ENCODE results near the gene SKI. TPM values are rescaled to one million over a fixed set of nuclear protein-coding genes. Genes with fewer than 3 reads are reported as not detected.
A peak's percentile ranks its signal among the peaks of the same experiment; 100 is the strongest.

Gene SKI
- total RNA-seq, 1 donor from 2014 or later, result 55.7 TPM

GRCh38 chr1:2213576-2214505 lies 14.3 kb upstream of the SKI start:
- Mint-ChIP-seq H3K4me1 (ENCODE audit: unreplicated experiment) (peaks cover 5% of the 10 kb centered on the region), H3K4me3 (no peak overlapping the region), H3K27ac (no peak overlapping the region), H3K36me3 (no peaks in the 10 kb centered on the region), H3K9me3 (no peaks in the 10 kb centered on the region), H3K27me3 (no peaks in the 10 kb centered on the region)
- DNase-seq (ENCODE audit: extremely low spot score, unreplicated experiment), result no peak
- TF ChIP-seq CTCF (conservative IDR thresholded peaks at IDR 0.05), result no peak

DNA sequence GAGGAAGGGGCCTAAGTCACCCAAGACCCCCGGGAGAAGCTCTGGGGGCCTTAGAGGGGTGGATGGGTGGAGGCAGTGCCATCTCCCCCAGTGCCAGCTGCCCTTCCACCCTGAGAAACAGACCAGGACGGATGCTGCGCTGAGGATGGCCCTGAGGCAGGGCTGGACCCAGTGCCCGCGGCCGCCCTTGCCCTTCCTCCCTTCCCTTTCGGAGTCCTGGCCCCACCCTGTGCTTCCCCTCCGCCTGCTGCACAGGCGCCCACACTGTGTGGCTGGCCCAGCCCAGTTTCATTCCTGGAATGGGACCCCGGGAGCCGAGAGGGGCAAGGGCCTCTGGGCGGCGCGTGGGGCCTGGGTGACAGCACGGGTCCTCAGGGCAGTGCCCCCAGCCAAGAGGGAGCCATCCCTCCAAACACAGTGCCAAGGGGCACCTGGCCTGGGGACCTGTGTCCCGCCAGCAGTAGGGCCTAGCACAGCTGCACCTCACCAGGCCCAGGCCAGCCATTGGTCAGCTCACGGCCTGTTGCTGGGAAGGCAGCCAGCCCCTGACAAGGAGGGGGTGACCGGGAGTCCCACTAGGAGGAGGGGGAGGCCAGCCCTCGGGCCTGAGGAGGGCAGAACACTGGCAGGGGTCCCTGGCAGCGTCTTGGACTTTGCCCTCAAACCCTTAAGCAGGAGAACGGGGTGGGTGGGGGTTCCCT lies 13.4 kb upstream of the SKI start:
- no peak for TF ChIP-seq CTCF (conservative IDR thresholded peaks at IDR 0.05)
- H3K36me3 Mint-ChIP-seq, result no peaks in the 10 kb centered on the region
- no peaks in the 10 kb centered on the region for H3K4me1 Mint-ChIP-seq (ENCODE audit: unreplicated experiment)
- H3K27me3 Mint-ChIP-seq, result no peaks in the 10 kb centered on the region
- no peaks in the 10 kb centered on the region for H3K9me3 Mint-ChIP-seq
- peak; percentile 68 for DNase-seq (ENCODE audit: extremely low spot score, unreplicated experiment)
- H3K4me3 Mint-ChIP-seq, result no peak overlapping the region
- no peak overlapping the region for H3K27ac Mint-ChIP-seq

GRCh38 chr1:2215329-2215728 lies 12.8 kb upstream of the SKI start:
- no peak for TF ChIP-seq CTCF (conservative IDR thresholded peaks at IDR 0.05)
- Mint-ChIP-seq H3K36me3 (no peaks in the 10 kb centered on the region), H3K27ac (no peak overlapping the region), H3K4me1 (ENCODE audit: unreplicated experiment) (no peaks in the 10 kb centered on the region), H3K4me3 (no peak overlapping the region), H3K27me3 (no peaks in the 10 kb centered on the region), H3K9me3 (no peaks in the 10 kb centered on the region)
- DNase-seq (ENCODE audit: extremely low spot score, unreplicated experiment), result peak; percentile 69

GRCh38 chr1:2215909-2216766 lies 12.0 kb upstream of the SKI start:
- H3K9me3 Mint-ChIP-seq, result no peaks in the 10 kb centered on the region
- no peak for TF ChIP-seq CTCF (conservative IDR thresholded peaks at IDR 0.05)
- H3K36me3 Mint-ChIP-seq, result no peaks in the 10 kb centered on the region
- peak; percentile 67 for DNase-seq (ENCODE audit: extremely low spot score, unreplicated experiment)
- peaks cover under 1% of the 10 kb centered on the region for H3K4me1 Mint-ChIP-seq (ENCODE audit: unreplicated experiment)
- no peak overlapping the region for H3K4me3 Mint-ChIP-seq
- no peaks in the 10 kb centered on the region for H3K27me3 Mint-ChIP-seq
- no peak overlapping the region for H3K27ac Mint-ChIP-seq

DNA sequence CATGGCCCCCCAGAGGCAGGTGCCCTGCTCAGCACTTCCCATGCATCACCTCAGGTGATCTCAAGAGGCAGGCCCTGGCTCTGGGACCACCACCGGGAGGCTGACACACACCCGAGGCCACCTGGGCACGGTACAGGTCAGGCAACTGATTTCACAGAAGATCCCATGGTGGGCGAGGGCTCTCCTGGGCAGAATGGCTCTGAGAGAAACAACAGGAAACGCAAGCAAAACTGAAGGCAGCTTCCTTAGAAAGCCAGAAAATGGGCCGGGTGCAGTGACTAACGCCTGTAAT lies 11.4 kb upstream of the SKI start:
- H3K9me3 Mint-ChIP-seq, result no peaks in the 10 kb centered on the region
- no peaks in the 10 kb centered on the region for H3K36me3 Mint-ChIP-seq
- no peak overlapping the region for H3K27ac Mint-ChIP-seq
- H3K4me3 Mint-ChIP-seq, result no peak overlapping the region
- peaks cover 4% of the 10 kb centered on the region for H3K4me1 Mint-ChIP-seq (ENCODE audit: unreplicated experiment)
- DNase-seq (ENCODE audit: extremely low spot score, unreplicated experiment), result no peak
- H3K27me3 Mint-ChIP-seq, result no peaks in the 10 kb centered on the region
- TF ChIP-seq CTCF (conservative IDR thresholded peaks at IDR 0.05), result no peak
